Smooth muscle cell (in vitro differentiated cells): ENCODE data around the gene TP63. TPM values are rescaled to one million over a fixed set of nuclear protein-coding genes. Genes with fewer than 3 reads are reported as not detected.
A peak's percentile ranks its signal among the peaks of the same experiment; 100 is the strongest.

Experiments
- DNase-seq: peaks from one replicate; lab custom pipeline; 2025; ENCODE audit not compliant: unreplicated experiment; lab: John Stamatoyannopoulos, UW
- H2AFZ ChIP-seq: fragments of 200-600 bp; sonication (generic); 2 replicates; pipeline ENCODE4 v1.6.0; 2016; ENCODE audit warnings: antibody characterized with exemption, low read depth, mild to moderate bottlenecking
- H3F3A ChIP-seq: fragments of 200-600 bp; sonication (generic); 2 replicates; pipeline ENCODE4 v1.6.0; 2017; ENCODE audit warnings: antibody characterized with exemption, low read depth
- H3K27ac ChIP-seq: fragments of 200-600 bp; sonication (generic); 2 replicates; pipeline ENCODE4 v1.5.1; 2016; ENCODE audit warnings: low read depth, mild to moderate bottlenecking
- H3K27me3 ChIP-seq: fragments of 200-600 bp; sonication (generic); 2 replicates; pipeline ENCODE4 v1.6.1; 2016; ENCODE audit warnings: low read depth, mild to moderate bottlenecking
- H3K36me3 ChIP-seq: fragments of 200-600 bp; sonication (generic); 2 replicates; pipeline ENCODE4 v1.5.1; 2016; ENCODE audit warnings: low read depth
- H3K4me1 ChIP-seq: fragments of 200-600 bp; sonication (generic); 2 replicates; pipeline ENCODE4 v1.5.1; 2016; ENCODE audit warnings: low read depth
- H3K4me2 ChIP-seq: fragments of 200-600 bp; sonication (generic); 2 replicates; pipeline ENCODE4 v1.6.0; 2016; ENCODE audit warnings: mild to moderate bottlenecking
- H3K4me3 ChIP-seq: fragments of 200-600 bp; sonication (generic); 2 replicates; pipeline ENCODE4 v1.5.1; 2016; ENCODE audit warnings: mild to moderate bottlenecking
- H3K79me2 ChIP-seq: fragments of 200-600 bp; sonication (generic); 2 replicates; pipeline ENCODE4 v1.6.0; 2016; ENCODE audit warnings: low read depth, mild to moderate bottlenecking
- H3K9ac ChIP-seq: fragments of 200-600 bp; sonication (generic); 2 replicates; pipeline ENCODE4 v1.6.0; 2016; ENCODE audit warnings: low read depth
- H3K9me3 ChIP-seq: fragments of 200-600 bp; sonication (generic); replicated peaks from 2 replicates; pipeline ENCODE4 v1.5.1; 2016; ENCODE audit warnings: low read depth
- H4K20me1 ChIP-seq: fragments of 200-600 bp; sonication (generic); 2 replicates; pipeline ENCODE4 v1.6.0; 2016; ENCODE audit warnings: low read depth
- WGBS: methylation state at CpG from one replicate; pipeline ENCODE4 v1.1.7; 2016; ENCODE audit warnings: low lambda C conversion rate; 5-methylcytosine and 5-hydroxymethylcytosine counted together
- polyA plus RNA-seq: library from polyadenylated mRNA; unstranded; fragments of >200 nt; fragmentation: Nextera tagmentation; extraction: Ambion mirVana; gene quantifications from 2 replicates; pipeline ENCODE4 v1.2.1, GENCODE V29; 2016
- total RNA-seq: library from RNA; depleted of rRNA; stranded (reverse); fragments of >200 nt; gene quantifications from 2 replicates; pipeline ENCODE4 v1.2.3, GENCODE V29; 2014
- TF ChIP-seq, protein P1 (sequence below): fragments of 200-600 bp; sonication (generic); IDR thresholded peaks from 2 replicates; pipeline ENCODE4 v1.5.1; 2017; ENCODE audit warnings: borderline replicate concordance, mild to moderate bottlenecking, antibody characterized with exemption; ENCODE audit not compliant: insufficient read depth, poor library complexity, severe bottlenecking

Gene TP63
- total and polyA plus RNA-seq, 2 experiments from 2014 or later = 1.9 to 27.1 TPM

DNA sequence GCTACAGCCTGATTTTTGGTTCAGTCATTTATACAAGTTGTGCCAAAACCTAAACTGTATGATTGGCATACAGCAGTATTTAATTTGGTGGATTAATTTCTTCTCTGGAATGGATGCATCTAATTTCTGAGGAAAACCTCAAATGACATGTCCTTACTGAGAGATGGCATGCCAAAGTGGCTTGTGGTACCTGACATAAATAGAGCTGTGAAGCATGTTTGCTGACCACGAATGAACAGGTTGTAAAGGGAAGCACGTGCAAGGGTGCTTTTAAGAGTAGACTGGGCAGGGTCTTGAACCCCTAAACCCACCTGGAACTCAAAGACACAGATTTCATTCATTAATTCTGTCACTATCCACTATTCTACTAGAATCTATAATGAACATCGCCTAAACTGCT, 77.2 kb downstream of the TP63 start:
- Histone ChIP-seq H3K79me2 (no peaks in the 10 kb centered on the region), H3K9ac (no peak overlapping the region), H3K36me3 (no peaks in the 10 kb centered on the region), H3K27ac (no peak overlapping the region), H4K20me1 (no peaks in the 10 kb centered on the region), H3K27me3 (no peaks in the 10 kb centered on the region), H3K4me3 (no peak overlapping the region), H2AFZ (no peak overlapping the region), H3K9me3 (no peaks in the 10 kb centered on the region), H3K4me1 (peaks cover 4% of the 10 kb centered on the region), H3K4me2 (no peak overlapping the region), H3F3A (peaks cover 11% of the 10 kb centered on the region)
- TF ChIP-seq, protein P1, sequence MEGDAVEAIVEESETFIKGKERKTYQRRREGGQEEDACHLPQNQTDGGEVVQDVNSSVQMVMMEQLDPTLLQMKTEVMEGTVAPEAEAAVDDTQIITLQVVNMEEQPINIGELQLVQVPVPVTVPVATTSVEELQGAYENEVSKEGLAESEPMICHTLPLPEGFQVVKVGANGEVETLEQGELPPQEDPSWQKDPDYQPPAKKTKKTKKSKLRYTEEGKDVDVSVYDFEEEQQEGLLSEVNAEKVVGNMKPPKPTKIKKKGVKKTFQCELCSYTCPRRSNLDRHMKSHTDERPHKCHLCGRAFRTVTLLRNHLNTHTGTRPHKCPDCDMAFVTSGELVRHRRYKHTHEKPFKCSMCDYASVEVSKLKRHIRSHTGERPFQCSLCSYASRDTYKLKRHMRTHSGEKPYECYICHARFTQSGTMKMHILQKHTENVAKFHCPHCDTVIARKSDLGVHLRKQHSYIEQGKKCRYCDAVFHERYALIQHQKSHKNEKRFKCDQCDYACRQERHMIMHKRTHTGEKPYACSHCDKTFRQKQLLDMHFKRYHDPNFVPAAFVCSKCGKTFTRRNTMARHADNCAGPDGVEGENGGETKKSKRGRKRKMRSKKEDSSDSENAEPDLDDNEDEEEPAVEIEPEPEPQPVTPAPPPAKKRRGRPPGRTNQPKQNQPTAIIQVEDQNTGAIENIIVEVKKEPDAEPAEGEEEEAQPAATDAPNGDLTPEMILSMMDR = no peak
- no peak for DNase-seq
- WGBS = 89% methylated on average over 3 of the region's 3 CpGs

DNA sequence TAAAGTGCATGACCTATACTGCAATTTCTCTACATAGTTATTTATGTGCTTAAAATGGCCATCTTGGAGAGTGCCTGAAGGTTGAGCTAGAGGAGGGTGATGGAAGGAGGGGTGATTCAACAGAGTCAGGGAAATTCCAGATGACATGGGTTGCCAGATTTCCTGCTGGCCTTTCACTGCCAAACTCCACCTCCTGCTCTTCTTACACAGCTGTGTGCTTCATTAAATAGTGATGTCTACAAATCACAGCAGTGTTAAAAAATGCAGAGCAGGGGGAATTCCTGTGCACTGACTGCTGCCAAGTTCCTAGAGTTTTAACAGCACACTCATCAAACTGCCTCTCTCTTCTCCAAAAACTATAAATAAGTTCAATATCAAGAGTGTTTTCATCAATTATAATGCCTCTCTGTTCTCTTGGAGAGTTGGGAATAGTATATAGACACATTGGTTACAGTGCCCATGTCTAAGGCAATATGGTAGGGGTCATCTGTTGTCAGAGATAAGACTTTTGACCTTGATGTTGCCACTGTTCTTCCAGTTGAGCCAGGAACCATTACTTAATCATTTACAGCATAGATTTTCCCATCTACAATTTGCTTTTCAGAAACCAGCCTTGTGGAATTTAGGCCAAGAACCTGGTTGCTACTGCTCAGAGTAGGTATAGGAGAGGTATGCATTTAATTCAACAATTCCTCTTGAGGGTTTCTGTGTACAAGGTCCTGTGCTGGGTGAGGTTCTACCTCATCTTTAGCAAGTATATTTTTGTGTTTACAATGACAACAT, 79.6 kb downstream of the TP63 start:
- H3K79me2 ChIP-seq = no peaks in the 10 kb centered on the region
- TF ChIP-seq, protein P1 = no peak
- H3K4me1 ChIP-seq = peaks cover 10% of the 10 kb centered on the region
- no peak for DNase-seq
- H2AFZ ChIP-seq = no peak overlapping the region
- H4K20me1 ChIP-seq = no peaks in the 10 kb centered on the region
- peak overlapping the region; percentile 93 for H3K27ac ChIP-seq
- peak overlapping the region; percentile 16 for H3K4me2 ChIP-seq
- peak overlapping the region; percentile 69 for H3K9ac ChIP-seq
- H3K4me3 ChIP-seq = no peak overlapping the region
- peaks cover 11% of the 10 kb centered on the region for H3F3A ChIP-seq
- no peaks in the 10 kb centered on the region for H3K9me3 ChIP-seq
- H3K27me3 ChIP-seq = no peaks in the 10 kb centered on the region
- no peaks in the 10 kb centered on the region for H3K36me3 ChIP-seq

DNA sequence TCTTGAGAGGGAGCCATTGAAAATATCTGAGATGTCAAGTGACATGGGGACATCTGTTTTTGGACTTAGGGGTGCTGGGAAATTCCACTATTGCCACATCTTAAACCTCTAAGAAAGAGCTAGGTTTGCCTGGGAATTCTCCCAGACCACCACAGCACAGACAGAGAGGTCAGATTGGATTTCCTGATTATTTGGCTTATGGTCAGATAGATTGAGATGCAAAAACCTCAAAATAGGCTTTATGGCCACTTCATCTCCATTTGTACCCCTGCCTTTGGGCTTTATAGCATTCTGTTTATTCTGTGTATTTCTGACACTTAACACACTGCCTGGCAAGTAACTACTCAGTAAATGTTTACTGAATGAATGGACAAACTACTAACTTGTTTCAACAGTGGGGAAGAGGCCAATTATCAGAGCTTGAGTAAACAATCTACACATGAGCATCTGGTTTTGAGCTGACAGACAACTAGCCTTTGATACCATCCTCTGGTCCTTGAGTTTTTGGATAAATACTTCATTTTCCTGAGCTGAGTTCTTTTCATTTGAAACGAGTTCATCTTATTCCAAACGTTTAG, 81.8 kb downstream of the TP63 start:
- no peak overlapping the region for H3K9ac ChIP-seq
- H3K9me3 ChIP-seq = no peaks in the 10 kb centered on the region
- no peak overlapping the region for H3K4me3 ChIP-seq
- DNase-seq = no peak
- no peak overlapping the region for H3K4me2 ChIP-seq
- H3K36me3 ChIP-seq = no peaks in the 10 kb centered on the region
- no peaks in the 10 kb centered on the region for H3K79me2 ChIP-seq
- WGBS = 22% methylated on average over 2 of the region's 2 CpGs
- no peaks in the 10 kb centered on the region for H3K27me3 ChIP-seq
- peaks cover 10% of the 10 kb centered on the region for H3K4me1 ChIP-seq
- H4K20me1 ChIP-seq = no peaks in the 10 kb centered on the region
- TF ChIP-seq, protein P1 = no peak
- H2AFZ ChIP-seq = no peak overlapping the region
- peaks cover 11% of the 10 kb centered on the region for H3F3A ChIP-seq
- H3K27ac ChIP-seq = peak overlapping the region; percentile 38
